ENCODE data around the gene IGDCC3.
"Not testable (repeated sequence)": the region's sequence is repeated elsewhere in the genome, so short reads cannot be mapped to it uniquely, and the experiment has no call there.

IGDCC3 gene

DNA sequence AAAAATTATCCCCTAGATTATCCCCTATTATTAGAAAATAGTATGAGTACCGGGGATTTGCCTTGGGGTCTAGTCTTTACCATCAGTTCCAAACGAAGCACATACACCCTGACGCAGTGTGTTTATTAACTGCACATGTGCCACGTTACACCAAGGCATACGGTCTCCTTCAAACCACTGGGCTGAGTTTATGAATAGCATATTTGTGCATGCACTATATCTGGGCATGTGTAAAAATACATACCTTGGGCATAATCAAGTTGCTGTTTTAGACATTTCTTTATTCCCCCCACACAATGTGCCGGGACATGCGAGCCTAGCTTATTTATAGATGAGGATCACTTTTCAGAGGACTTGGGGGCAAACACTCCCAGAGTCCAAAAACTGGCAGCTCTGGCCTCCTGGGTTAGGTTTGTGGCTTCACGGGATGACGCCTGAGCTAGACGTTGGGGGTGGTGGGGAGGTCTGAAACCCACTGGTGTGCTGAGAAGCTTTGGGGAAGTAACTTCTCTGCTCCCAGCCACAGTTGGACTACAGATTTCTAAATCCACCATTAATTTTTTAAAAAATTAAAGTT lies 28.7 kb upstream of the IGDCC3 start:
- DNase-seq (ENCODE audit: low spot score): no peak

DNA sequence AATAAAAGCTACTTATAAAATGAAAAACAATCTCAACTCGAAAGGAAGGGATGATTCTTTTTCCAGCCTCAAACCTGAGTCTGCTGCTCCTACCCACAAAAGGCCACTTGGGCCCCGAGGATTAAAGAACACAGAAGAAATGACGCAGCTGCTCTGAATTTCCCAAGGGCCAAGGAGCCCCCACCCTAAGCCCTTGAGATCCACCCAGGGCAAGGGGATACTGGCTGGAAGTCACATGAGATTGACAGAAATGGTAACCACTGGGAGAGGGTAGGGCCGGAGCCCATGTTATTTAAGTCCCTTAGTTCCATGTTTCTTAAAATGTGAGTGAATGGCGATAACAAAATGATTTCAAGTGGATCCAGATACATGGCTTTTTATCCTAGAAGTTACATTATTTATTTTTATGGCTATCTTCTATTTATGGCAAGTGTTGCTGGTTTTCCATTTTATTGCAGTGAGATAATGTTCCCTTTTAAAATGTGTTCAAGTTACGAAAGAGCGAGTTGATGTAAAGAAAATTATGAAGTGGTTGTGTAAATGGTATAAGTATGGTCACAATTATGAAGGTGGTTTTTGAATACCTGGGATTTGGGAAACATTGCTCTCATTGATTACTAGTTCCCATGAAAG lies 28.1 kb upstream of the IGDCC3 start:
- no peak for DNase-seq (ENCODE audit: low spot score)

DNA sequence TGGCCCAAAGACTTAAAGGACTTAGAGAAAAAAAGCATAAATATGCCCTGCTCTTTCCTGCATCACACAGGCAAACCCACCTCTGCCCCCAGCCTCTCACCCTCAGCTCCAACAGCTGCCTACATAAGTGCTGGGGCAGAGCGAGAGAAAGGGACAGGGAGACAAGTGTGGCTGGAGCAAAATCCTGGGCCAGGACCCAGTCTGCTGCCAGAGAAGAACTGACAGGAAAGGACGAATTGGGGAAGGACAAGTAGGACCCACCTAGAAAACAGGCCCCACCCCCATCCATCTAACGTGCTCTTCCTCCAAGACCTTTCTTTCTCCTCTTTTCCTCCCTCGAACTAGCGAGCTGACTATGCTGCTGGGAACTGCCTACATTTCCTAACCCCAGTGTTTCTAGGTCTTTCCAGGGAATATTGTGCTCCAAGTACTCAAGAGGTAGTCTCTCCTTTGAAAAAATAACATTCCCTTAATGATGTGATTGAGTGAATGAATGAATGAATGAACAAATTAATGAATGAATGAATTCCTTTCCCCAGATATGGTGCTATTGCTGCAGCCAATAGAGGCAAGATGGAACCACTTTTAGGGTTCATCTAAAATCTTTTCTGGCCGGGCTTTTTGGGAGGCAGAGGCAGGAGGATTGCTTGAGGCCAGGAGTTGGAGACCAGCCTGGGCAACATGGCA lies 26.5 kb upstream of the IGDCC3 start:
- DNase-seq (ENCODE audit: low spot score): no peak

DNA sequence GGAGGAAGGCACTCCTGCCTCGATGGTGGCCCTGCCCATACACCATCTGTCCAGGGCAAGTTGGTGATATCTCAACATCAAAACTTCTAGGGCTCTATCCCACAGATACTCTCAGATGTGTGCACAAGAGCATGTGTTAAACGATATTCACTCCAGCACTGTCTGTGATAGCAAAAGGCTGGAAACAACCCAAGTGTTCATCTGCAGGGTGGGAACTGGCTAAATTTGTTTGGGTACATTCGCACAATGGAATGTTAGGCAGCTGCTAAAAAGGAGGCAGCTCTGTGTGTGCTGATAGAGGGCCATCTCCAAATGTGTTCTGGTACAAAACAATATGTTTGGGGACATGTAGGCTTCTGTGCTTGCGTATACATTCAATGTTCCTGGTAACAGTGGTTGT lies 25.2 kb upstream of the IGDCC3 start:
- DNase-seq (ENCODE audit: low spot score): no peak

DNA sequence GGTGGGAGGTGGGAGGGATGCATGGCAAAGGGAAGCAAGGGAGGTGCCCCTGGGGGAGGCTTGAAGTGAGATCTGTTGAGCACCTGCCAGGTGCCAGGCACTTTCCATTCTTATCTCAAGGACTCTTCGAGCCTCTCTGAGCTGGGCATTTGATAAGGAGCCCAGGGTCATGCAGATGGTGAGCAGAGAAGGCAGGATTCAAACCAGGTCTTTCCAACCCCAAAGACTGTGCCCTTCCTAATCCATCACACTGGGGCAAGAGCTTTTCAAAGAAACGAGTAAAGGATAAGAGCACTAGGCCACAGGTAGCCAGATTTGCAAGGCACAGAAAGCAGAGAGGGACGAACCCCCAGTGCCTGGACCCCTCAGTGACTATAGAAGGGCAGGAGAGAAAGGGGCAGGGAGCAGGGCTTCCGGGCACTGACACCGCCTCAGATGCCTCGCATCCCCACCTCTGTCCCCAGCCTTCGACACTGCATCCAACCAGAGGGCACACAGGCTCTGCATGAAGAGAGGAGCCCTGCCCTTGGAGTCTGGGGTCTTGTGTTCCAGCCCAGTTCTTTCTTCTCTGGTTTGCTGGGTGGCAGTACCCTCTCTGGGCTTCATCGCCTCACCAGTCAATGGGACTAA lies 23.9 kb upstream of the IGDCC3 start:
- no peak for DNase-seq (ENCODE audit: low spot score)

DNA sequence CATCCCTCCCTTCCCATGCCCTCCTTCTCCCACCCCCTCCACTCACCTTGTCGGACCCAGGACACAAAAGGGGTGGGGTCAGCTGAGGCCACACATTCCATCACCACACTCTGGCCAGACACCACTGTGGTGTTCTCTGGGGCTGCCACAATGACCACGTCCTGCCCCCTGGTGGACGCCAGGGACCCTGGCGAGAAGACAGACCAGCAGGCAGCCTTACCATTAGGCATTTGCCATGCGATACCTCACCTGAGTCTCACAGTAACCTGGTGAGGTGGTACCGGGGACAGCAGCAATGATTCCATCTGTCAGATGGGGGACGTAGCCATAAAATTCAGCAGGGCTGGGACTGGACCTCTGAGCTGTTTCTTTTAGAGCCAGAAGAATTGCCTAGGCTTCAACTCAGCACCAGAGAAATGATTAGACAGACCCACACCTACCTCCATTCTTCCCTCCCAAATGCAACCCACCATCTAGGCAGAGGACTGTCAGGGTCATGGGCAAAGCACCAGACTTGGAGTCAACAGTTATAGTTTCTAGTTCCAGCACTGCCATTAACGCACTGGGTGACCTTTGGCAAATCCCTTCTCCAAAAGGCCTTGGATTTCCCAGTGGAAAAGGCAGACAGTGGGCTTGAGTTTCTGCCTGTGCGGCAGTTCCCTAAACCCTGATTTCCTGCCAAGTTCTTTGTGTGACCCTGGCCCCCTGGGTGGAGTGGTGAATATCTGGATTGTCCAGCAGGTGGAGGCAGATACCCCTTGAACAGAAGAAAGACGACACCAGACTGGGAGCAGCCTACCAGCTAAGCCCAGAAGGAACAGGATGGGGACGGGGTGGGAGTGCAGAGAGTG lies 23.2 kb upstream of the IGDCC3 start:
- peak; percentile 84 for DNase-seq (ENCODE audit: low spot score)

DNA sequence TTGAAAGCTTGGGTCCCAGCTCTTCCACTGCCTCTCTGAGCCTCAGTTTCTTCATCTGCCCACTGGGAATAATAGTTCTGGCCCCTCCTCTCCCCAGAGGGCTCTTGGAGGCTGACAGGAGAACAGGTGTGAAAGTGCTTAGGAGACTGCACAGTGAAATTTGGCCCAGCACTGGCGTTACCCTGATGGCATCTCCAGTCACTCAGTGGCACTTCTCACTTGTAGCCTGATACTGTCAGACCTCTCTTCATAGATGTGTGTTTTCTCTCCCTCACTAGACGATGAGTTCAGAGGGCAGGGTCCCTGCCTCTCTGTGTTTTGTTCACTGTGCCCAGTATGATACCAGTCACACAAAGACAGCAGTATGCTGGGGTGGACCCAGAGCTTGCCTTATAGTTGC lies 22.2 kb upstream of the IGDCC3 start:
- no peak for DNase-seq (ENCODE audit: low spot score)

DNA sequence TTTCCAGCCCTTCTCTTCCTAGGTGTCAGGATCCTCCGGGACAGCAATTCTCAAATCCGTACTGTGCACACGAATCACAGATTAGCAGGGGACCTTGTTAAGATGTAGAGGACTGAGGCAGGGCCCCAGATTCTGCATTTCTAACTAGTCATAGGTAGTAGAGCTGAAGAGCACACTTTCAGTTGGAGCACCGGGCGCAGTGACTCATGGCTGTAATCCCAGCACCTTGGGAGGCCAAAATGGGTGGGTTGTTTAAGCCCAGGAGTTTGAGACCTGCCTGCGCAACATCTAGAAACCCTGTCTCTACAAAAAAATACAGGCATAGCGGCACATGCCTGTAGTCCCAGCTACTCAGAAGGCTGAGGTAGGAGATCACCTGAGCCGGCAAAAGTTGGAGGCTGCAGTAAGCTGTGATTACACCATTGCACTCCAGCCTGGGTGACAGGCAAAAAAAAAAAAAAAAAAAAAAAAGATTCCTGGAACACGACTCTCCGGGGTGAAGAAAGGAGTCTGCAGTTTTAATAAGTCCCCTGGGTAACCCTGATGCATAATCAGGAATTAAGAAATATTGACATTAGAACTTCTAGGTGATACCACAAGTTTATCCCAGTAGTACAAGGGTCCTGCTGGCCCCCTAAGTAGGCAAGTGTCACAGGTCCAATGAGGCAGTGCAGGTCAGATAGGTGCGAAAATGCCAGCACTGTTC lies 21.4 kb upstream of the IGDCC3 start:
- no peak for DNase-seq (ENCODE audit: low spot score)

DNA sequence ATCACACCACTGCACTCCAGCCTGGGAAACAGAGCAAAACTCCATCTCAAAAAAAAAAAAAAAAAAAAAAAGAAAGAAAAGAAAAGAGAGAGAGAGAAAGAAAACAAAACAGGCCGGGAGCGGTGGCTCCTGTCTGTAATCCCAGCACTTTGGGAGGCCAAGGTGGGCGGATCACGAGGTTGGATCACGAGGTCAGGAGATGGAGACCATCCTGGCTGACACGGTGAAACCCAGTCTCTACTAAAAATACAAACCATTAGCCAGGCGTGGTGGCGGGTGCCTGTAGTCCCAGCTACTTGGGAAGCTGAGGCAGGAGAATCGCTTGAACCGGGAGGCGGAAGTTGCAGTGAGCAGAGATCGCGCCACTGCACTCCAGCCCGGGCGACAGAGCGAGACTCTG lies 20.7 kb upstream of the IGDCC3 start:
- DNase-seq (ENCODE audit: low spot score): not testable (repeated sequence)

DNA sequence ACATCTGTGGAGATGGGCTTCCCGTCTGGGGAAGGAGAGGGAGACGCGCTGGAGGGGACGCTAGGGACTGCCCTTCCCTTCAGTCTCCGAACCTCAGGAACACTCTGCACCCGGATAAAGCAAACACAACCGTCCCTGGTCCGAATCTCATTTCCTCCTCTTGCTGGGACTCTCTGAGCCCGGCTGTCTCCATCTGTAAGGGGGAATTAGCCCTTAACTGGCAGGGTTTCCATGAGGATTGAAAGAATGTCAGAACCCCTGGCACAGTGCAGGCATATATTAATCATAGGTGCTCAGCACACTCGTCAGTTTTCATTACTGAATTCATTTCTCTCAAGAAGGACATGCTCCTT lies 19.1 kb upstream of the IGDCC3 start:
- DNase-seq (ENCODE audit: low spot score): no peak

DNA sequence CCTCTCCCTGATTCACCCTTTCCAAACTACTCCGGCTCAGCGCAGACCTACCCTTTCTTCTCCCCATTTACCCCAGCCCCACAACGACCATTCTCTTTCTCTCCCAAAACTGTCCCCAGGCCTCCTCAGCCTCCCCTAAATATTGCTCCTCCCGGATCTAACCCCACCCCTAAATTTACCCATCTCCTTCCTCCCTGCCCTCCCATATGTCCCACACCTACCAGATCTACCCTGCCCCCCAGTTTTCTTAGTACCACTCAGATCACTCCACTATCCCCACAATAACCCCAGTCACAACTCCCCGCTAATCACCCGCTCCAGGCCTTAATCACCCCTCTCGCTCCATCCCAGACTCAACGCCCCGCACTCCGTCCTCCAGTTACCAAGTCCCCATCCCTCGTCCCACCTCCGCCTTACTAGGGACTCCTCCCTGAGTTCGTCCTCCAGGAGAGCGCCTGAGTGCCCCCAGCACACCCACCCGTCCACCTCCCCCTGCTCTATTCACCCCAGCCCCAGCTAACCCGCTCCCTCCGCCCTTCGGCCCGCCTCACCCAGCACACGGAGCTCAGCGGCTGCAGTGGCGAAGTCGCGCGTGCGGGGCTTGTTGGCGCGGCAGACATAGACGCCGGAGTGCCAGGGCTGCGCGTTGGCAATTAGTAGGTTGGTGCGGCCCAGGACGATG lies 18.6 kb upstream of the IGDCC3 start:
- DNase-seq (ENCODE audit: low spot score): no peak

DNA sequence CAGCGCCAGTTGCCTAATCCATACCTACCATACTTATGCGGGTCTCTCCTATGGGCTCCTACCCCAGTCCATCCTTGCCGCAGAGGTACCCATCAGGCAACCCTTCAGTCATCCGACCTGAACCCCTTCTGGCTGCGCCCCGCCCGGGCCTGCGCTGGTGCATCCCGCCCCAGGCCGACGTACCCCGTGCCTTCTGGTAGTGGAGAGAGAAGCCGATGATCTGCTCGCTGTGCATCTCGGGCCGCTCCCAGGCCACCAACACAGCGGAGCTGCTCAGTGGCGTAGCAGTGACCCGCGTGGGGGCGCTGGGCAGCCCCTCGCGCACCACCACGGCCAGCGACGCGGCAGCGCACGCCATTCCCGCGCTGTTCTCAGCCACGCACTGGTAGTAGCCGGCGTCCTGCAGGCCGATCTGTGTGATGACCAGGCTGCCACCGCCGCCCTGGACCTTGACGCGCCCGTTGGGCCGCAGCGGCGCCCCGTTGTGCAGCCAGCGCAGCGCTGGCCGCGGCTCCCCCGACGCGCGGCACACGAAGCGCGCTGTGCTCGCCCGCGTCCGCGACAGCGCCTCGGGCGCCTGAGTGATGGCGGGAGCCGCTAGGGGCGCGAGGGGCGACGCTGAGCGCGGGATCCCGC lies 17.9 kb upstream of the IGDCC3 start:
- DNase-seq (ENCODE audit: low spot score): no peak

DNA sequence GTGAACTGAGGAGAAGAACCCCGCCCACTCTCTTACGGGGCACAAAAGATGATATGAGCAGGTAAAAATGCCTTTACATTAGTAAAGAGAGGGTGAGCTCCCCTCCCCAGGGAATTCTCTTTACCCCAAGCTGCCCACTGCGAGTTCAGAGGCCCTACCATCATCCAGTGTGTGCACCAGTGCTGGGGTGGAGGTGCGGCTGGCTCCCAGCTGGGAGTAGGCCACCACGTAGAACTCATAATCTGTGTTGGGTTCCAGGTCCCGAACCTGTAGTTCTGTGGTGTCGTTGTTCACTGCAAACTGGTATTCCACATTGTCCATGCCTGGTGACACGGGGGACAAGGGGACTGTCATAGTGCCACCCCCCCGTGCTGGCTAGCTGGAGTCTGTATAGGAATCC lies 17.1 kb upstream of the IGDCC3 start:
- DNase-seq (ENCODE audit: low spot score): no peak

DNA sequence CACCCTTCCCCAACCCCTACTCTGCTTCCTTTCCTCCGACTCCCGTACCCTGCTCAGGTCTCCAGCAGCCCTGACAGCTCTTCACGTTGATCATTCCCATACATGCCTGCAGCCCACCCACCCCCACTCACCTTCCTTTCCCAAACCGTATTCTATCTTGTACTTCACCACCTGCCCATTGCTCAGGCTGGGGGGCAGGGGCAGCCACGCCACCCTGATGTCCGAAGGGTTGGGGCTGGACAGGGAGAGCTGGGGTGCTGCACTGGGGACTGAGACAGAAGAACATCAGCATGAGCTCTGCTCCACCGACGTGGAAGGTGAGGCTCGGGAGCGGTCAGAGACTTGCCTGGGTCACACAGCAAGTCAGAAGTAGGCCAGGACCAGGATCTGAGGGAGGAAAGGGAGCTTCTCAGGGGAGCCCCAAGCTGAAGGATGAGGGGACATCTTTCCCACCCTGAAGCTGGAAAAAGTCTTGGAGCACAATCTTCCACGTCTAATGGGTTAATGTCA lies 16.5 kb upstream of the IGDCC3 start:
- DNase-seq (ENCODE audit: low spot score): no peak

DNA sequence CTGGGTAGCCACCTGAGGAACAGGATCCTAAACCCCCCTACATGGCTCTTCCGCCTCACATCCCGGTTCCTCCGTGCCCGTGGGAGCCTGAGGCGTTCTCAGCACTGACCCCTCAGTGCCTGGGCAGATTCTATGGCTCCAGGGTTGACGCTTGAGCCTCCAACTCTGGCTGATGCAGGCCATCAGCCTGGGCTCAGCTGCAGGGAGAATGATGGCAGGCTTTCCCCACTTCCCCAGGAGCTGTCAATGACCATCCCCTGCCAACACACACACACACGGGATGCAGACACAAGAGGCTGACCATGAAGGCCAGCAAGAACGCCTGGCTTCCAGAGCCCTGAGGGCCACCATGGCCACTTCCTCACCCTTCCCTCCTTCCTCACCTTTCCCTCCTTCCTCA lies 15.8 kb upstream of the IGDCC3 start:
- DNase-seq (ENCODE audit: low spot score): no peak

DNA sequence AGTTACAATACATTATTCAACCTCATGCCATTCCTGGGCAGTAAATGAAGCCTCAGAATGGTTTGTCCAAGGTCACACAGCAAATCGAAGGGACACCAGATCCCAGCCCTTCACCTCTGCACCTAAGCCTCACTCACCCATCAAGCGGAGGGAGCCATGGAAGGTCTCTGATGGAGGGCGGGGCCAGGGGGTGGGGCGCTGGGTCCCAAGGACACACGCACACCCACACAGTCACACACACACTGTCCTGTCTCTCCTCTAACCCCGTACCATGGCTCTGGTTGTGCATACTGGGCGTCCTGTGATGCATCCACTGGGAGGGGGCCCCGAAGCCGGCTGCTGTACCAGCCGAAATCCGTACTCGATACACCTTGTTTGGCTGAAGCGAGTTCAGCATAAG lies 15.3 kb upstream of the IGDCC3 start:
- DNase-seq (ENCODE audit: low spot score): no peak

DNA sequence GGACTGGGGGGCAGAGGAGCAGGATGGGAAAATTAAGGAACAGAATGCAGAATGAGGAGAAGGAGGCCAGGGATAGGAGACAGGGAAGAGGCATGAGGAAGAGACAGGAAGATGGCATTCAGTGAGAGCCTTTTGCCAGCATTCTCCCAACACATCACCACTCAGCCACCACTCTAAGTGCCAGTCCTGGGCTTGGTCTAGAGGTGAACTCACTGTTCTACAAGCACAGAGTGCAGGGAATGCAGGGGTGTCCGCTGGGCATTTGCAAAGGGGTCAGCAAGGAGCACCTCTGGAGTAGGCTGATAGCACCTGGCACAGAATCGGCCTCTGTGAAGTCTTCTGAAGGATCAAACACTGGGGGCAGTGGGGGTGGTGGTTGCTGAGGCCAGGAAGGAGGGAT lies 14.6 kb upstream of the IGDCC3 start:
- DNase-seq (ENCODE audit: low spot score): no peak

DNA sequence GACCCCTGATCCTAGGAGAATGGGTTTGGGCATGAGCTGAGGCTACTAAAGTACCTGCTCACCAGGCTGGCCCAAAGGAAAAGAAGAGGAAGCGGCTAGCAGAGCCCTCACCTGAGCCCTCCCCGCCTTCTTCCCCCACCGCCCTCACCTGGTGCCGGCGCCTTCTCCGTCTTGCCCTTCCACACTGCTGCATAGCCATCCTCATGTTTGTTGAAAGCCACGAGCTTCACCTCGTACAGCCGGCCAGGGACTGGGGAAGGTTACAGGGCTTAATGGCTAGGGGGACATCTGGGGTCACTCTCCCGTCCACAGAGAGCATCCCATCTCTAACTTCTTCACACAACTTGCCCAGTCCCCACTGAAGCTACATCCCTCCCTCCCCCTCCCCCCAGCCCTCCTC lies 13.9 kb upstream of the IGDCC3 start:
- DNase-seq (ENCODE audit: low spot score): no peak

DNA sequence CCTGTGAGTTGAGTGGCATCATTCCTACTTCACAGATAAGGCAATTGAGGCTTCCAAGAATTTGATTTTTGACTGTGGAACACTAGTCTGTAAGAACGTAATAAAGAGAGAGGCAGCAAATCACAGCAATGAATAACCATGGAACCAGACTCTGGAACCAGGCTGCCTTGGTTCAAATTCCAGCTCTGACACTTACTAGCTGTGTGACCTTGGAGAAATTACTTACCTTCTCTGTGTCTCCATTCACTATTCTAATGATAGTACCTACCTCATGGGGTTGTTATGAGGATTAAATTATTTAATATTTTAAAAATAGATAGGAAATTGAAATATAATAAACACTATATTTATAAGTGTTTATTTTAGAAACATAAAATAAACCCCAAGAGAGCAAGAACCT lies 12.6 kb upstream of the IGDCC3 start:
- no peak for DNase-seq (ENCODE audit: low spot score)

DNA sequence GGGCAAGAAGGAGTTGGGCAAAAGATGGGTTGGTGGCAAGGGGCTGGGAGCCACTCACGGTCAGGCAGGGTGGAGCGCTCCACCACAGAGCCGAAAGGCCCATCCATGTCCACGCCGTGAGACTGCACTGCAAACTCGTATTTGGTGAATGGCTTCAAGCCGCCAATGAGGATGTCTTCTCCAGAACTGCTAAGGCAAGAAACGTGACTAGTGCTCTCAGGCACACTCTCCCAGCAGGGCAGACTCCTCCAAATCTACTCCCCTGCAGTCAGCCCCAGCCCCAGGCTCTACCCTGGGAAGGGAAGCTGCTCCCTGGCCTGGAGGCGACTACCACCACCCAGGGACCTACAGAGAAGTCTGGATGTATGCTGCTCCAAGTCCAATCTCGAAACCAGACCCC lies 11.4 kb upstream of the IGDCC3 start:
- no peak for DNase-seq (ENCODE audit: low spot score)
